Heart left ventricle (tissue), 16 donors: ENCODE results near the gene SRXN1. TPM values are rescaled to one million over a fixed set of nuclear protein-coding genes. Genes with fewer than 3 reads are reported as not detected.

Experiments used
- ATAC-seq, 4 donors: fragments of 200-7000 bp; cut with Tn5 transposase; one replicate each; pipeline ENCODE4 v1.9.1; 2020 to 2022; ENCODE audit warnings: moderate library complexity in 4 of 4, mild to moderate bottlenecking in 3 of 4, moderate number of reproducible peaks in 1 of 4
- DNase-seq, 5 donors: peaks; one replicate each; pipeline ENCODE4 v3.0.0-alpha.2; 2020
- H3K27ac ChIP-seq, 12 donors: fragments of 200-600 bp; sonication (generic) in 4 of 12; one replicate each; pipeline versions ENCODE4 v1.5.0 to v1.8.0; 2016 to 2022; ENCODE audit warnings: mild to moderate bottlenecking in 2 of 12
- H3K27me3 ChIP-seq, 9 donors: fragments of 200-600 bp; sonication (generic) in 2 of 9; one replicate each; pipeline versions ENCODE4 v1.5.1 to v1.8.0; 2016 to 2022; ENCODE audit warnings: mild to moderate bottlenecking in 3 of 9
- H3K36me3 ChIP-seq, 9 donors: fragments of 200-600 bp; sonication (generic) in 2 of 9; one replicate each; pipeline versions ENCODE4 v1.5.0 to v1.8.0; 2018 to 2022; ENCODE audit warnings: mild to moderate bottlenecking in 2 of 9
- H3K4me1 ChIP-seq, 12 donors: fragments of 200-600 bp; sonication (generic) in 4 of 12; one replicate each; pipeline versions ENCODE4 v1.5.0 to v1.8.0; 2016 to 2022; ENCODE audit warnings: mild to moderate bottlenecking in 3 of 12
- H3K4me3 ChIP-seq, 12 donors: fragments of 200-600 bp; sonication (generic) in 4 of 12; one replicate each; pipeline versions ENCODE4 v1.5.0 to v1.8.0; 2017 to 2022; ENCODE audit warnings: mild to moderate bottlenecking in 9 of 12, moderate library complexity in 4 of 12
- H3K9me3 ChIP-seq, 12 donors: fragments of 200-600 bp; sonication (generic) in 4 of 12; one replicate each; pipeline versions ENCODE4 v1.5.0 to v1.8.0; 2016 to 2022; ENCODE audit warnings: mild to moderate bottlenecking in 1 of 12
- POLR2A ChIP-seq, 2 donors: fragments of 450-650 bp; IDR thresholded peaks; one replicate each; pipeline ENCODE4 v1.6.1; 2017; ENCODE audit warnings: antibody characterized with exemption in 2 of 2, mild to moderate bottlenecking in 2 of 2, moderate library complexity in 2 of 2
- WGBS, 4 donors: extraction: QIAGEN DNeasy Blood & Tissue Kit in 2 of 4; methylation state at CpG; one replicate each; pipeline versions ENCODE4 v1.1.5 to v1.1.7; 2013 to 2018; 5-methylcytosine and 5-hydroxymethylcytosine counted together
- intact Hi-C, 10 donors: fragments of 100-400 bp; cut with DNase I; formaldehyde crosslinking; loops; one replicate each; pipeline versions ENCODE4 v1.11.1 to v1.14.2; 2022
- polyA plus RNA-seq, 2 donors: library from polyadenylated mRNA; stranded (reverse); fragments of 200-250 nt; gene quantifications; one replicate each; pipeline ENCODE4 v1.2.3, GENCODE V29; 2013
- total RNA-seq, 9 donors: library from RNA; depleted of rRNA in 2 of 9; stranded (reverse); fragments of >200 nt in 2 of 9; fragmentation: NEBNext Ultra II Directional in 3 of 9; extraction: Animal tissue kit (Norgen Biotek cat#: 25700) in 3 of 9; gene quantifications; one replicate each; pipeline versions ENCODE4 v1.1.0 to v1.2.4, GENCODE V29; 2016 to 2023
- TF ChIP-seq, protein P1 (sequence below), 12 donors: fragments of 200-600 bp; sonication (generic) in 4 of 12; IDR thresholded peaks; one replicate each; pipeline versions ENCODE4 v1.5.0 to v1.8.0; 2018 to 2022; ENCODE audit warnings: antibody characterized with exemption in 12 of 12, mild to moderate bottlenecking in 5 of 12
- donor health status: ischemic (EF 13 %, LVEDD 7.1; RV severe dilation, severe dysfunction).
- donor health status: healthy with polysubstance abuse.
- donor health status: DM: no; HTN: yes; CAD: no.
- donor health status: DM: no; HTN: no; CAD: no.
- donor health status: ischemic (EF 25% LVEDD 6.9; RV normal size, moderate dysfunction).
- donor health status: ischemic (EF 25% LVEDD 5.7; RV mildly dilated, moderate dysfunction).
- donor health status: healthy.
- donor health status: DM: yes; HTN: yes; CAD: no.
- donor health status: ischemic (EF 35%, LVEDD 5.7; RV mildly dilated, moderate dysfunction).
- donor health status: nonischemic (EF 11% LVEDD 7.7; RV severe dilation, severe dysfunction).
- donor health status: DM: yes; HTN: yes; CAD: no.
- donor health status: PGD.
- donor health status: ischemic (EF 29% LVEDD 5.4; RV normal size, mild dysfunction).
- donor health status: nonischemic (EF 23%, LVEDD 6.1; RV moderate dilation, normal function).

Gene SRXN1
- total and polyA plus RNA-seq, 11 donors = 11.8 to 147 (median 39.1) TPM

- peaks cover 0 to 49% (median 6%) of the 10 kb centered on the region in 12 donors for H3K4me1 ChIP-seq
- no peak overlapping the region for H3K27ac ChIP-seq
- no peak overlapping the region for H3K4me3 ChIP-seq
- peaks cover 11 to 32% (median 23%) of the 10 kb centered on the region in 9 donors for H3K27me3 ChIP-seq
- DNase-seq = no peak
- TF ChIP-seq POLR2A (IDR thresholded peaks at IDR 0.05) = no peak
- TF ChIP-seq, protein P1, sequence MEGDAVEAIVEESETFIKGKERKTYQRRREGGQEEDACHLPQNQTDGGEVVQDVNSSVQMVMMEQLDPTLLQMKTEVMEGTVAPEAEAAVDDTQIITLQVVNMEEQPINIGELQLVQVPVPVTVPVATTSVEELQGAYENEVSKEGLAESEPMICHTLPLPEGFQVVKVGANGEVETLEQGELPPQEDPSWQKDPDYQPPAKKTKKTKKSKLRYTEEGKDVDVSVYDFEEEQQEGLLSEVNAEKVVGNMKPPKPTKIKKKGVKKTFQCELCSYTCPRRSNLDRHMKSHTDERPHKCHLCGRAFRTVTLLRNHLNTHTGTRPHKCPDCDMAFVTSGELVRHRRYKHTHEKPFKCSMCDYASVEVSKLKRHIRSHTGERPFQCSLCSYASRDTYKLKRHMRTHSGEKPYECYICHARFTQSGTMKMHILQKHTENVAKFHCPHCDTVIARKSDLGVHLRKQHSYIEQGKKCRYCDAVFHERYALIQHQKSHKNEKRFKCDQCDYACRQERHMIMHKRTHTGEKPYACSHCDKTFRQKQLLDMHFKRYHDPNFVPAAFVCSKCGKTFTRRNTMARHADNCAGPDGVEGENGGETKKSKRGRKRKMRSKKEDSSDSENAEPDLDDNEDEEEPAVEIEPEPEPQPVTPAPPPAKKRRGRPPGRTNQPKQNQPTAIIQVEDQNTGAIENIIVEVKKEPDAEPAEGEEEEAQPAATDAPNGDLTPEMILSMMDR (IDR thresholded peaks at IDR 0.05) = no peak
- WGBS, 4 donors = 44 to 66% (median 52%) methylated on average over 5 of the region's 5 CpGs
- H3K36me3 ChIP-seq = no peaks in the 10 kb centered on the region
- intact Hi-C loops = loop anchor here in 3 of 10 donors (5.0 to 10.0 kb wide), 3 partner anchors 66 to 304 kb away; no protein-coding TSS in a partner anchor
- ATAC-seq = peak in 1 of 4 donors; percentile 18
- no peaks in the 10 kb centered on the region for H3K9me3 ChIP-seq
Measured at GRCh38 chr20:658731-659291, 5.8 kb upstream of the SRXN1 start.

DNA sequence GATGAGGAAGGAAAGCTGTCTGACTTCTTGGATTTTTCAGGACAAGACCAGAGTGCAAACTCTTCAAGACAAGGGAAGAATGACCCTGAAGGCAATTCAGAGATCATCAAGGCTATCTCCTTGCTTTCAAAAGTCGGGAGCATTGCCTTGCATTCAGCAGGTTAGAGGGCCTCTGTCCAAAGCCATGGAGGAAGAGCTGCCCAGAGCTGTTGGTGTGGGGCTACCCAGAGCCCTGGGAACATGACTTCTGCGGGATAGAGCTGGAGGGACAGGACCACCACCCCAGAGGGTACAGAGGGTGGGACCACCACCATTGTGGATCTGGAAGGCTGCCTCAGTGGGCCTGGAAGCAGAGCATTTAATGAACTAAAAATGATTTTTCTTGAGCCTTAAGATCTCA lies 5.2 kb upstream of the SRXN1 start:
- Histone ChIP-seq H3K27me3 (peaks cover 6 to 28% (median 17%) of the 10 kb centered on the region in 9 donors), H3K9me3 (no peaks in the 10 kb centered on the region), H3K4me1 (peaks cover 0 to 53% (median 9%) of the 10 kb centered on the region in 12 donors), H3K27ac (no peak overlapping the region), H3K36me3 (no peaks in the 10 kb centered on the region), H3K4me3 (no peak overlapping the region)
- ATAC-seq (no peak), DNase-seq (no peak)
- WGBS, 4 donors = 35 to 51% (median 41%) methylated on average over 2 of the region's 2 CpGs
- TF ChIP-seq, protein P1 (IDR thresholded peaks at IDR 0.05) = no peak
- no peak for TF ChIP-seq POLR2A (IDR thresholded peaks at IDR 0.05)
- intact Hi-C loops = loop anchor here in 3 of 10 donors (5.0 to 10.0 kb wide), 3 partner anchors 67 to 303 kb away; no protein-coding TSS in a partner anchor

GRCh38 chr20:655726-656624 lies 3.0 kb upstream of the SRXN1 start:
- Histone ChIP-seq H3K4me1 (peaks cover 0 to 54% (median 21%) of the 10 kb centered on the region in 12 donors), H3K27ac (no peak overlapping the region), H3K36me3 (peaks cover 0 to 3% (median 0%) of the 10 kb centered on the region in 9 donors), H3K27me3 (peaks cover 0 to 6% (median 0%) of the 10 kb centered on the region in 9 donors), H3K9me3 (no peaks in the 10 kb centered on the region), H3K4me3 (no peak overlapping the region)
- ATAC-seq (no peak), DNase-seq (no peak)
- TF ChIP-seq POLR2A (IDR thresholded peaks at IDR 0.05) = no peak
- TF ChIP-seq, protein P1 (IDR thresholded peaks at IDR 0.05) = no peak
- WGBS, 4 donors = 75 to 77% (median 76%) methylated on average over 11 of the region's 11 CpGs
- intact Hi-C loops = loop anchor here in 3 of 10 donors (5.0 to 10.0 kb wide), 3 partner anchors 69 to 301 kb away; no protein-coding TSS in a partner anchor

GRCh38 chr20:654417-654750 lies 1.4 kb upstream of the SRXN1 start:
- H3K27ac ChIP-seq = peak overlapping the region in 5 of 12 donors; percentile 93 to 97 (median 94)
- ATAC-seq (no peak), DNase-seq (no peak)
- no peaks in the 10 kb centered on the region for H3K9me3 ChIP-seq
- peak overlapping the region in 2 of 12 donors; percentile 69 to 71 for H3K4me3 ChIP-seq
- intact Hi-C loops = loop anchor here in 6 of 10 donors (5.0 to 10.0 kb wide), 5 partner anchors 70 to 307 kb away; partner anchors contain the start of gene NRSN2 (in 1 of the 6)
- 88 to 99% (median 95%) methylated on average over 3 of the region's 3 CpGs for WGBS, 4 donors
- TF ChIP-seq POLR2A (IDR thresholded peaks at IDR 0.05) = no peak
- TF ChIP-seq, protein P1 (IDR thresholded peaks at IDR 0.05) = no peak
- no peaks in the 10 kb centered on the region for H3K27me3 ChIP-seq
- H3K36me3 ChIP-seq = peaks cover 0 to 19% (median 12%) of the 10 kb centered on the region in 9 donors
- peaks cover 0 to 46% (median 23%) of the 10 kb centered on the region in 12 donors for H3K4me1 ChIP-seq
